HG02884 (cell line): ENCODE data around the gene PARP1.
"Not testable (repeated sequence)": the region's sequence is repeated elsewhere in the genome, so short reads cannot be mapped to it uniquely, and the experiment has no call there.

Experiments used
- ATAC-seq: cut with Tn5 transposase; IDR thresholded peaks from one replicate; pipeline ENCODE4 v1.9.1; 2021; ENCODE audit warnings: mild to moderate bottlenecking, moderate library complexity; ENCODE audit not compliant: unreplicated experiment

PARP1 gene

GRCh38 chr1:226429858-226430715 is 22.2 kb upstream of the PARP1 start:
- ATAC-seq = no peak

DNA sequence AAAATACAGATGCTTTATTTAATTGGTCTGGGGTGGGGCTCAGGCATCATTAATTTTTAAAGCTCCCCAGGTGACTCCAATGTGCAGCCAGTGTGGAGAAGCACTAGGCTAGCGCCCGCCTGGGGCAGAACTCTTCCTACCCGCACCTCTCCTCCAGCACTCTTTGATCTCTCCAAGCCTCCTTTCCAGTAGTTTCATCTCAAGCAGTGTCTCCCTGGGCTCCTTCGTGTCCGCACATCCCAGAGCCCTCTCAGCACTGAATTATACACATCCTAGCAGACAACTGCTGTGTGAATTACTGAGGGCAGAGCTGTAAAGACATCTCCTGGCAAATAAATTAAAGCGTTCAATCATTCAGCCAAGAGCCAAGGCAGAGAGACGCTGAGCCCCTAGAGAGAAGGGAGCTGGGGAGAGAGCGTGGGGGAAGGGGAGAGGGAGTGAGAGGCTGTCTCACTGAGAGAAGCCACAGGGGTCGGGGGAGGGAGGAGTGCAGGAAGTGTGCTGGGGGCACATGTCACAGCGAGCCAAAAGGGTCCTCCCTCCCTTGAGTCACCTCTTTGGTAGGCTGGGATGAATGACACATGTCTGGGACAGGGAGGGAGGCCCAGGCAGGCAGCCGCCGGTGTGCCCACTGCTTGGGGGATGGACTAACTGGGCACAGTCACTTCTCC is 21.0 kb upstream of the PARP1 start:
- ATAC-seq = no peak

- no peak for ATAC-seq
Observed at GRCh38 chr1:226428348-226428747, 20.5 kb upstream of the PARP1 start.

DNA sequence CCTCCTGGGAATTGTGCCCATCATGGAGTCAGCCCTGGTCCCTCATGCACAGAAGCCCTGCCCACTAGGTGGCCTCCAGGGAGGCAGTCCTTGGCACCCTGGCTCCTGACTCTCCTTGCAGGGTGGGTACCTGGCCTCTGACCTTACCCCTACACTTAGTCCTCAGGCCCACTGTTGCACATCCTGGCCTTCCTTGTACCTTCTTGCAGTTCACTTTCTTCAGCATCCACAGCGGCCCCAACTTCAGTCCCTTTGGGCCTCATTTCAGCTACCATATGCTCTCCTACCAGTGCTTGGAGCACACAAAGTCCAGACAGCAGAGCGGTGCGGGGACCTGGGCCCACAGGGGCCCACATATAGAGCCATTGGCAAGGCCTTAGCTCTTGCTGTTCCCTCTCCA is 19.2 kb upstream of the PARP1 start:
- no peak for ATAC-seq

DNA sequence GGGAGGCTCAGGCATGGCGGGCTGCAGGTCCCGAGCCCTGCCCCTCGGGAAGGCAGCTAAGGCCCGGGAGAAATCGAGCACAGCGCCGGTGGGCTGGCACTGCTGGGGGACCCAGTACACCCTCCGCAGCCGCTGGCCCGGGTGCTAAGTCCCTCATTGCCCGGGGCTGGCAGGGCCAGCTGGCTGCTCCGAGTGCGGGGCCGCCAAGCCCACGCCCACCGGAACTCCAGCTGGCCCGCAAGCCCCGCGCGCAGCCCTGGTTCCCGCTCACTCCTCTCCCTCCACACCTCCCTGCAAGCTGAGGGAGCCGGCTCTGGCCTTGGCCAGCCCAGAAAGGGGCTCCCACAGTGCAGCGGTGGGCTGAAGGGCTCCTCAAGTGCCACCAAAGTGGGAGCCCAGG is 18.5 kb upstream of the PARP1 start:
- not testable (repeated sequence) for ATAC-seq

DNA sequence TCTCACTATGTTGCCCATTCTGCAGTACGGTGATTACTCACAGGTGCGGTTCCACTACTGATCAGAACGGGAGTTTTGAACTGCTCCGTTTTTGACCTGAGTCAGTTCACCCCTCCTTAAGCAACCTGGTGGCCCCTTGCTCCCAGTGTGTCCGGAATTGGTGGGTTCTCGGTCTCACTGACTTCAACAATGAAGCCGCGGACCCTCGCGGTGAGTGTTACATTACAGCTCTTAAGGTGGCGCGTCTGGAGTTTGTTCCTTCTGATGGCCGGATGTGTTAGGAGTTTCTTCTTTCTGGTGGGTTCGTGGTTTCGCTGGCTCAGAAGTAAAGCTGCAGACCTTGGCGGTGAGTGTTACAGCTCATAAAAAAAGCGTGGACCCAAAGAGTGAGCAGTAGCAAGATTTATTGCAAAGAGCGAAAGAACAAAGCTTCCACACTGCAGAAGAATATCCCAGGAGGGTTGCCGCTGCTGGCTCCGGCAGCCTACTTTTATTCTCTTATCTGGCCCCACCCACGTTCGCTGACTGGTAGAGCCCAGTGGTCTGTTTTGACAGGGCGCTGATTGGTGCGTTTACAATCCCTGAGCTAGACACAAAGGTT is 17.6 kb upstream of the PARP1 start:
- ATAC-seq = no peak

DNA sequence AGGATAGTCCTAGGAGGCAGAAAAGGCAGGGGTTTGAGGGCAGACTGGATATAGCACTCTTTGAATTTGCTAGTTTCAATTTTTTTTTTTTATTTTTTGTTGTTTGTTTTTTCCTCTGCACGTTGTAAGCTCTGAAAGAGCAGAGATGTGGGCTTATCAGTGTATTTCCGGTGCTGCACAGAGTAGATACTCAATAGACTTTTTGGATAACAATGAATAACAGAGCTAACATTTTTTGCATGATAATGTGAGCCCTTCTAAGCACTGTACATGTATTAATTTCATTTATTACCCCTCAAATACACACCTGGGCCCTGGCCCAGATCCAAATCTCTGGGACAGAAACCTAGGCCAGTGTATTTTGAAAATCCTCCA is 17.1 kb upstream of the PARP1 start:
- no peak for ATAC-seq

- ATAC-seq = no peak
Observed at GRCh38 chr1:226424221-226425003, 16.5 kb upstream of the PARP1 start.

DNA sequence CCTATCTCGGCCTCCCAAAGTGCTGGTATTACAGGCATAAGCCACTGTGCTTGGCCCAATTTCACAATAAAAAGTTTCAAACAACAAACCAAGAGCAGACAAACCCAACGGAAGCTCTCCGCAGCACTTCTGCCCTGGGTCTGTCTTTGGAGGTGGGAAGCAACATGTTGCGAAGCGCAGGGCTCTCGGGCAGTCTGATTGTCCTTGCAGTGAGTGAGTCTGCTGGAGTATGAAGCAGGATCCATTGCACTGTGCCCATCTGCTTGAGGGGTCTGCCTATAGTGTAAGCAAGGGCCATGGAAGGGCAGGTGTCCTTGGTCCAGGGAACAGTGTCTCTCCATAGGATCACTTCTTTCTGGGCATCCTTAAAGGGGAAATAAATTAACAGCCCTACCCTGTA is 14.6 kb upstream of the PARP1 start:
- ATAC-seq = no peak

DNA sequence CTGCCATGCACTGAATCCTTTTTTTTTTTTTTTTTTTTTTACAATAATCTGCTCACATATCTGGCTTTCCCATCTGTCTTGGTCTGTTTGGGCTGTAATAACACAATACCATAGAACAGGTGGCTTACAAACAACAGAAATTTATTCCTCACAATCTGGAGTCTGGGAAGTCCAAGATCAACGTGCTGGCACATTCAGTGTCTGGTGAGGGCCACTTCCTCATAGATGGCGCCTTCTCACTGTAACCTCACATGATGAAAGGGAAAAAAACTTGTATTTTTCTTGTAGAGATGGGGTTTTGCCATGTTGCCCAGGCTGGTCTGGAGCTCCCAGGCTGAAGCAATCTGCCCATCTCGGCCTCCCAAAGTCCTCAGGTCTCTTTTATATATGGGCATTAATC is 13.0 kb upstream of the PARP1 start:
- ATAC-seq = no peak

DNA sequence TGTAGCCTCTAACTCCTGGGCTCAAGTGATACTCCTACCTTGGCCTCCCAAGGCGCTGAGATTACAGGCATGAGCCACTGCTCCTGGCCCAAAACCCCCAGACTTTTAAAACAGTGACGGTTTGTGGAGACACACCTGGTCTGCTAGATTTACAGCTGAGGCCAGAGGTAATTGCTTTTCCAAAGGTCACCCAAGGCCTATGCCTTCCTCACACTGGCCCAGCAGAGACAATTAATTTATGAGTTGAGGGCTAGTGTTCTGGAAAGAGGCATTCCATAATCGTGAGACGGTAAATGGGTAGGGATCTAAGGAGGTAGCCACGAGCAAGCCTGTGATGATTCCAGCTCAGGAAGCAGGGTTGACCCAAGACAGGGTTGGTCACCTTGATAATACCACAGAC is 12.4 kb upstream of the PARP1 start:
- no peak for ATAC-seq

GRCh38 chr1:226419284-226420029 is 11.6 kb upstream of the PARP1 start:
- ATAC-seq = no peak

GRCh38 chr1:226417830-226418546 is 10.1 kb upstream of the PARP1 start:
- ATAC-seq = no peak

- ATAC-seq = no peak
Observed at GRCh38 chr1:226417350-226417749, 9.5 kb upstream of the PARP1 start.

GRCh38 chr1:226414098-226414698 is 6.3 kb upstream of the PARP1 start:
- ATAC-seq = no peak

DNA sequence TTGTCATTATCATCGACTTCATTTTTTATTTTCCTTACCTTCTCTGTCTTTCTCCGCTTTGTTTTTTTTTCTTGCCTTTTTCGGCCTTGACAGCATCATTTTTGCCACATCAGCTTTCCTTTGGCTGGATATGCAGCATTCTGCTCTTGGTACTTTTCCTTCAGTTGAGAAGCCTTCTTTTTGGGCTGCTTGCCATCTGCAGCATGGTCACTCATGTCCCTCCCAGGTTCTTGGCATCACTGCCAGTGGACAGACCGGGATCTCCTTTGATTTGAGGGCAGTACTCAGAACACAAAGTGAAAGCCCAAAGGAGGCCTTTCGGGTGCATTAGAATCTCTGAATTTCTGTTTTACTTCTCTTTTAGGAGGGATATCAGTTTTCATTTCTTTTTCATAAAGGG is 3.7 kb upstream of the PARP1 start:
- ATAC-seq = no peak

- no peak for ATAC-seq
Observed at GRCh38 chr1:226410958-226411357, 3.1 kb upstream of the PARP1 start.

GRCh38 chr1:226409392-226409791 is 1.5 kb upstream of the PARP1 start:
- no peak for ATAC-seq
